ENCODE data around the gene GSX2.

Gene GSX2

GRCh38 chr4:54076673-54077072 lies 23.3 kb upstream of the GSX2 start:
- DNase-seq (ENCODE audit: low spot score), result no peak

GRCh38 chr4:54077812-54078211 lies 22.2 kb upstream of the GSX2 start:
- DNase-seq (ENCODE audit: low spot score), result no peak

GRCh38 chr4:54082168-54082567 lies 17.8 kb upstream of the GSX2 start:
- DNase-seq (ENCODE audit: low spot score), result no peak

- no peak for DNase-seq (ENCODE audit: low spot score)
These were observed 14.7 kb upstream of the GSX2 start for GRCh38 chr4:54085284-54085683.

GRCh38 chr4:54089875-54090274 lies 10.1 kb upstream of the GSX2 start:
- DNase-seq (ENCODE audit: low spot score), result no peak

DNA sequence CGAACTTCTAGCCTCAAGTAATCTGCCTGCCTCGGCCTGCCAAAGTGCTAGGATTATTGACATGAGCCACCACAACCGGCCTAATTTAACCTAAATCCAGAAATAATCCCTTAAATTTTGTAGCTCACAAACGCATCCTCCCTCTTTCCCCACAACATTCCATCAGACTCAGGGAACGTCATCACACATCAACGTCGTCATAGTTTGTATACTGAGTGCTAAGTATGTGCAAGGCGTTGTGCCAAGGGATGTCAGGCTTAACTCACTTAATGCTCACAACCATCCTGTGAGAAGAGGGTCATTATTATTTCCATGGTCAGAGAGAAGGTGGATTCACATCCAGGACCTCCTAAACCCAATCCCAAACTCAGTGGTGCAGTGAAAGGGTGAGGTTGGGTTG lies 9.6 kb upstream of the GSX2 start:
- no peak for DNase-seq (ENCODE audit: low spot score)

DNA sequence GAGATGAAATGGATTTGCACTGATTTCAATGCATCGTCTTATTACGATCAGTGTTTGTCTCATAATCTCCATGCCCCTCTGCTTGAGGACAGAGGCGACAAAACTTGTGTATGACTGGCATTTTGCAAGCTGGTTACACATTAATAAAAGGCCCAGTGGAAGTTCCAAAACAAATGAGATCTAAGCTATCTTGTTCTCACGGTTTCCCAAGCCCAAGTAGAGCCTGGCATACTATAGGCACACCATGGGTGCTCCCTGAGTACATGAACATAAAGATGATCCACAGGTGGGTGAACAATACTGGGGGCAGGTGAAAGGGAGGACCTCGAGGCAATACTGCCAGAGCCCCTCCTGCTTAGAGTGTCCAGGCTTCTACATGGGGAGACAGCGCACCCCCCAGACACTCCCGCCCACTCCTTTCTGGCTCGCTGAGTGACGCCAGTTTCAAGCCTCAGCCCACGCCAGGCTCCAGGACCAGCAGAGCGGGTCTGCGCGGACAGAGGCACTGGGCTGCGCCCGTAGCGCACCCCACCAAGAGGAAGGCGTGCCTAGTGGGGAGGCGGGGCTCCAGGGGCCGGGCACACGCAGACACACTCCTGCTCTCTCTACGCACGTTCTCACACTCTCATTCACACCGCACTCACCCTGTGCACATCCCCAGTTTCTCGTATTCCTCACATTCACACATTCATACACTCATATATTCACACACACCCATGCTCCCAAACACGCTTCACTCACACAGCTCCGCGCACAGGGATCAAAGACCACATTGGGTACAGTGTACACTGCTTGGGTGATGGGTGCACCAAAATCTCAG lies 8.9 kb upstream of the GSX2 start:
- no peak for DNase-seq (ENCODE audit: low spot score)

GRCh38 chr4:54091637-54092404 lies 8.1 kb upstream of the GSX2 start:
- DNase-seq (ENCODE audit: low spot score), result peak; percentile 74

- DNase-seq (ENCODE audit: low spot score), result no peak
These were observed 7.3 kb upstream of the GSX2 start for GRCh38 chr4:54092405-54093323.

GRCh38 chr4:54093324-54094240 lies 6.4 kb upstream of the GSX2 start:
- no peak for DNase-seq (ENCODE audit: low spot score)

GRCh38 chr4:54094451-54094850 lies 5.5 kb upstream of the GSX2 start:
- DNase-seq (ENCODE audit: low spot score), result no peak

GRCh38 chr4:54095110-54095825 lies 4.7 kb upstream of the GSX2 start:
- no peak for DNase-seq (ENCODE audit: low spot score)

GRCh38 chr4:54096295-54096962 lies 3.5 kb upstream of the GSX2 start:
- no peak for DNase-seq (ENCODE audit: low spot score)

DNA sequence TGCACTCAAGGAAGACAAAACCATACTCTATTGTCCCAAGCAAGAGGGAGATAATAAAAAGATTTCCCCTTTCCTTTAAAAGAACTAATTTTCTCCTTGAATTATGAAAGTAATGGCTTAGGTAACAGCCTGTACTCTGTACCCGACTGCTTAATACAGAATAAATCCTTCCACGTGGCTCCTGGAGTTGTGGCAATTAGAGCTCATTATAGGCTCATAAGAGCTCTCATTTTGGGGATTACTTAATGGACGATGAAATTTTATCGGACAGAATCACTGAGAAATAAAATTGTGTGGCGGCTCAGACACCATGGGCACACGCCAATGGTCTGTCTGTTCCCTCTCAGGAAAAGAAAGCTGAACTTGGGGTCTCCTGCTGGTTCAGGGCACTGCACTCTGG lies 2.8 kb upstream of the GSX2 start:
- no peak for DNase-seq (ENCODE audit: low spot score)

- no peak for DNase-seq (ENCODE audit: low spot score)
These were observed 1.6 kb upstream of the GSX2 start for GRCh38 chr4:54098375-54098774.

DNA sequence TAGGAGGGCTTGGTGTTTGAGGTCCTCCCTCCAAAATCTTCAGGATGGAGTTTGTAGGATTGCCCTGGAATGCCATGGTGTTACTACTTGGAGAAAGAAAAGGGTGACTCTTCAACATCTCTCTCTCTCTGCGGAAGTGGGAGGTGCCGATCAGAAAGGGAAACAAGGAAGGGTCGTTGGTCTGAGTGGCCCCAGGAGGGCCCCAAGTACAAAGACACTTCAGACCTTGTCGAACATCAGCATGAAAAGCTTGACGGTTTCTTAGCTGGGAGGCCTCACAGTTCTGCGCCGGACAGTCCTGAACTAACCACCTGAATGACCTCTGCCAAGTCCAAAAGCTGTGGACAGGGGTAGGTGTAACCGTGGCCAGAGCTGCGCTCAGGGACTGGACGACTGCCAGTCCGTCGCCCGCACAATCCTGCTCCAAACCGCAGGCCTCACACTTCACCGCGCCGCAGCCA lies 646 bp upstream of the GSX2 start:
- no peak for DNase-seq (ENCODE audit: low spot score)

GRCh38 chr4:54100595-54101189 lies 729 bp downstream of the GSX2 start:
- DNase-seq (ENCODE audit: low spot score), result no peak

- no peak for DNase-seq (ENCODE audit: low spot score)
These were observed 1.5 kb downstream of the GSX2 start for GRCh38 chr4:54101190-54102041.
